SKM-1 treated with dmso at 0.1 percent for 144 hours (cell line): ENCODE results near the gene CENPL.
A peak's percentile ranks its signal among the peaks of the same experiment; 100 is the strongest.
"Not testable (repeated sequence)": the region's sequence is repeated elsewhere in the genome, so short reads cannot be mapped to it uniquely, and the experiment has no call there.

Experiments used
- DNase-seq: peaks from one replicate; lab custom pipeline; 2025; ENCODE audit not compliant: unreplicated experiment; lab: John Stamatoyannopoulos, UW

Gene CENPL, protein sequence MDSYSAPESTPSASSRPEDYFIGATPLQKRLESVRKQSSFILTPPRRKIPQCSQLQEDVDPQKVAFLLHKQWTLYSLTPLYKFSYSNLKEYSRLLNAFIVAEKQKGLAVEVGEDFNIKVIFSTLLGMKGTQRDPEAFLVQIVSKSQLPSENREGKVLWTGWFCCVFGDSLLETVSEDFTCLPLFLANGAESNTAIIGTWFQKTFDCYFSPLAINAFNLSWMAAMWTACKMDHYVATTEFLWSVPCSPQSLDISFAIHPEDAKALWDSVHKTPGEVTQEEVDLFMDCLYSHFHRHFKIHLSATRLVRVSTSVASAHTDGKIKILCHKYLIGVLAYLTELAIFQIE

DNA sequence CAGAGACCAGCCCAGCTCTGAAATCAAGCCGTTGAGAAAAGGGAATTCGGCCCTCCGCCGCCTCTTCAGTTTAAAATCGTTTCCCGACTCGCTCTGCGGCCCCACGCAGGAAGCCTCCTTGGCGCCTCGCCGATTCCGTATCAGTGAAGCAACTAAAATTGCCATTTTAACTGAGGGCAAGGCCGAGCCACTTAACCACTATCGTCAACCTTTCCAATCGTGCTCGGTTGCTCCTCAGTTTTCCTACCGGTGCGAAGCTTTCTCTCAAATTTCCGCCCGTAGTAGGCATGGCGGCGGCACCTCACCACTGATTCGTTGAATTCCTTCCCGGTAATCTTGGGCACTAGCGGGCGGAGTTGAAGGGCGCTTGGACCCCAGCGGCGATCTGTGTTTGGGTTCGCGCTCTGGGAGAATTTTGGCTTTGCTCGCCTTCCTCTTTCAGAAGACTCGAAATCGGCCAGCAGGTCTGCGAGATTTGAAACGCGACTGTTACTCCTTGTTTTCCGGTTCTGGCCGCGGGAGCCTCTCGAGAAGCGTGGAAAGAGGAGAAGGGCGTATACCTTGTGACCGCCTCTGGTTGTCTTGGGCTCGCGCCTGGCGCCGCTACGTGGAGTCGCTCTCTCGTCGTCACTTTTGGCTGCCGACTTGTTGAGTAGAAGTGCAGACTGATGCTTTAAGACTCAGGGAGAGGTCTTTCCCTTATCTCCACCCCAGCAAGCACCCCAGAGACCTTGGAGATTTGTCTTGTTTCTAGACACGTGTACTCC lies at the start of gene CENPL, which contains the start of gene DARS2:
CENPL (minus strand) TSS at position 569 of the 767 bp plus-strand sequence. CDS start 13,584 bp downstream, outside the sequence.
DARS2 (plus strand) TSS at position 359 of the 767 bp plus-strand sequence. CDS start 557 bp downstream, outside the sequence.
- peak; percentile 100 for DNase-seq

DNA sequence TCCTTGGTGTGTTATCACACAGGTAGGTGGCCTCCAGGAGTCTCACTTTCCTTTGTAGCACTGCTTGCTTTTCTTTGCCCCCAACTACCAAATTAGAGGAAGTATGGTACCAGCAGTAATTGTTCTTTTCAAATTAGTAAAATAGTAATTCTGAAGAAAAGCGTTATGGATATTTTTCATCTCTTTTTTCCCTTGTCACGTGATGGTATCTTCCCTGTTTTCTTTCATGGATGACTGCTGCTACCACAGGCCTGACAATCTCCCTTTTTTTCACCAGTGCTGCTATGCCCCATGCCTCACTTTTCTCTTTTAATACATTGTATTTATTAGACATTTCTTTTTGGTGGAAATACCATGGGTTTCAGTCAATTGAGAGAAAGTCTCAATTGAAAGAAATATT lies 46.8 kb upstream of the CENPL start:
- no peak for DNase-seq

DNA sequence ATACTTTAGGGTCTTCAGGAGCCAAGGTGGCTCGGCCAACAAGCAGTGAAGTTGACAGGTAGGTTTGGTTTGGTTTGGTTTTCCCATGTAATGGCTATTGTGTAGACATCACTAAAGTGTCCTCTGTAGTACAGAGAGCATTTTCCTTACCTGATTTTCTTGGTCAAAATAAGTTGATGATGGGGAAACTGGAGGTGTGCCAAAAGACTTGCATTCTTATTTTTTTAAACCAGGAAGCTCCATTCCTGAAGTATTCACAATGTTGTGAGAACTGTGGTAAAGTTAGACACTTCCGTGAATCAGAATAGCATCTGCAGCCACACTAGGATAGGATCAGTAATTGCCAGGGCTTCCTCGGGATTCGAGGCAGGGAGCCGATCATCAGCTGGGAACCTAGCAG lies 46.4 kb upstream of the CENPL start:
- no peak for DNase-seq

DNA sequence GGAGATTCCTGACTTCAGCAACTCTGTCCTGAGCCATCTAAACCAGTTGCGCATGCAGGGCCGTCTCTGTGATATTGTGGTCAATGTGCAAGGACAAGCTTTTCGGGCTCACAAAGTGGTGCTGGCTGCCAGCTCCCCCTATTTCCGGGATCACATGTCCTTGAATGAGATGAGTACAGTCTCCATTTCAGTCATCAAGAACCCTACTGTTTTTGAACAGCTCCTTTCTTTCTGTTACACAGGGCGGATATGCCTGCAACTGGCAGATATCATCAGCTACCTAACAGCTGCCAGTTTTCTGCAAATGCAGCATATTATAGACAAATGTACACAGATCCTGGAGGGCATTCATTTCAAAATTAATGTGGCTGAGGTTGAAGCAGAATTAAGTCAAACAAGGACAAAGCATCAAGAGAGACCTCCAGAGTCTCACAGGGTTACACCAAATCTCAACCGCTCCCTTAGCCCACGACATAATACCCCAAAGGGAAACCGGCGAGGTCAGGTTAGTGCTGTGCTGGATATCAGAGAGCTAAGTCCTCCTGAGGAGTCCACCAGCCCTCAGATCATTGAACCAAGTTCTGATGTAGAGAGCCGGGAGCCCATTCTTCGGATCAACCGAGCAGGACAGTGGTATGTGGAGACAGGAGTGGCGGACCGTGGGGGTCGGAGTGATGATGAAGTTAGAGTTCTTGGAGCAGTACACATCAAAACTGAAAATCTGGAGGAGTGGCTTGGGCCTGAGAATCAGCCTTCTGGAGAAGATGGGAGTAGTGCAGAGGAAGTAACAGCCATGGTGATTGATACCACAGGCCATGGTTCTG lies 45.8 kb upstream of the CENPL start:
- DNase-seq: no peak

DNA sequence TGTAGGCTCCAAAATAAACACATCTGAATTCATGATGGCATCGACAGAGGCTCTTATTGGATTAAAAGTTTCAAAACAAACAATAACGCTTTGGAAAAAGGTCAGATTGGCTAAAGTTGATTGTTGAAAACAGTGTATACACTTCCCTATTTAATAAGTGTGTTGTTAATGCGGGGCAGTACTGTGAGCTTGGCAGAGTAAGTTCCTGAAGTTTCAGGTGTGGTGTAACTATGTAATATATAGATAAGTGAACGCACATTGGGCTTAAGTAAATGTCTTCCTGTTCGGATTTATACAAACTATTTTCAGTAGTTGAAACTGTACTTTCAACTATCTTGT lies 44.3 kb upstream of the CENPL start:
- no peak for DNase-seq

DNA sequence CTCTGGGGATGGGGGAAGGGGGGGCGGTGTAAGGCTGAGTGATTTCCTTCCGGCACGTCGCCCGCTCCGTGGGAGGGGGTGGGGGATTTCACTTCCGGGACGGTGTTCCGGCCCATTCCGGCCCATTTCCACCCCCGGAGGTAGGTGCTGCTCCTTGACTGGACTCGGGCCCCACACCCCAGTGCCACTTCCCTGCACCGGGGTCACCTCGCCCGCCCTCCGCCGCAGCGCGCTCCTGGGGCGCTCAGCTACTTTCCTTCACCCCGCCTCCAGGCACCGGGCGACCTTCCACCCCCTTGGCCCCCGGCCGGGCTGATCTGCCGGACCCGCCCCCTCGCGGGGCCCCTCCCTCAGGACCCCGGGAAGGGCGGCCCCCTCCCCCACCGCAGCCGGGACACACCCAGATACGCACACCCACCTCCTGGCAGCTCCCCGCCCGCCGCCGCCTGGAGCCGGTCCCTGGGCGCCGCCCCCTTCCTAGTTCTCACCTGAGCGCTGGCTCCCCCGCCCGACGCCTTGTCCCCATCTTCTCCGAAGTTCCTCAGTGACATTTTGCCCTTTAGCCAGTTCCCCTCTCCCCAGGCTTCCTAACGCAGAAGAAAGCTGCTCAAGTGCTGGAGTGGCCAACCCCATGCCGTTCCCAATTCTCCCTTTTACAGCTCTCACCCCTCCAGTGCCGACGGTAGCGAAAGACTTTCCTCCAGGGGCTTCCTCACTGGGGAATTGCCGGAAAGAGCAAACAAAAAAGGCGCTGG lies 43.8 kb upstream of the CENPL start, which contains the start of gene ZBTB37:
ZBTB37 (plus strand) TSS at position 115 of the 755 bp plus-strand sequence. CDS start 1,846 bp downstream, outside the sequence.
- peak; percentile 98 for DNase-seq

DNA sequence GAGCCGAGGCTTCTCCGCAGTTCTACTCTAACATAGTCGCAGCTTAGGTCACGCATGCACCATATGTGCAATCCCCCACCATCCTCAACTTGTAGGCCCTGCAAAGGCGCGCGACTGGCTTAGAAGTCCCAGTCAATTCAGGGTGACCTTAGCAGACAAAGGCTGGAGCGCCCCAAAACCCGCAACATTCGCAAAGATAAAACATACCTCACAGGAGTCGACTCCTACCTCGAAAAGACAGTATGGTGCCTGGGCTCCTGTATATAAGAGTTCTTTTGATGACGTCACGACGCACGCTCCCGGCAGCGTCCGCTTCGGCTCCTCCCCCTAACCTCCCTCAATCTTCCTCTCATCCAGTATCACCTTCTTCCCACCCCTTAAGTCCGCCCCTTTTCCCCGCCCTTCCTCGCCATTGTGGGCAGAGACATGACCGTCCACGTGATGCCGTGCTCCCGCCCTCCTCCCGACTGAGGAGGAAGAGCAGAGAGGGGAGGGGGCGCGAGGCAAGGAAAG lies 43.1 kb upstream of the CENPL start, which contains the start of gene GAS5:
GAS5 (minus strand) TSS at position 237 of the 513 bp plus-strand sequence.
- DNase-seq: peak; percentile 100

DNA sequence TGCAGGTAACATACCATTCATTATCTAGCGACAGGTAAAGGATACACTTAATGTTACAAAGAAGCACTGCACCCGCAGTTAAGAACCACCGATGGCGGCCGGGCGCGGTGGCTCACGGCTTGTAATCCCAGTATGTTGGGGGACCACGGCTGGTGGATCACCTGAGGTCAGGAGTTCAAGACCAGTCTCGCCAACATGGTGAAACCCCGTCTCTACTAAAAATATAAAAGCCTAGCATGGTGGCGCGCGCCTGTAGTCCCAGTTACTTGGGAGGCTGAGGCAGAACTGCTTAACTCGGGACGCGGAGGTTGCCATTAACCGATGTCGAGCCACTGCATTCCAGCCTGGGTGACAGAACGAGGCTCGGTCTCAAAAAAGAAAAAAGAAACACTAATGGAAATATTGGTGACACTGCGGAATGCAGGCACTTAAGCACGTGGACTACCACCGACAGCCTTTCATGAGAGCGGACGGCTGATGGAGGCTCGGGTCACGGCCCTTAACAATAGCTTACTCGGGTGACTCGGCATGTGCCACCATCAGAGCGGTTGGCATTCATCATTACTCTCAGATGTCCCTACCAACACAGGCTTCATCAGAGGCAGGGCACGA lies 42.6 kb upstream of the CENPL start:
- no peak for DNase-seq

DNA sequence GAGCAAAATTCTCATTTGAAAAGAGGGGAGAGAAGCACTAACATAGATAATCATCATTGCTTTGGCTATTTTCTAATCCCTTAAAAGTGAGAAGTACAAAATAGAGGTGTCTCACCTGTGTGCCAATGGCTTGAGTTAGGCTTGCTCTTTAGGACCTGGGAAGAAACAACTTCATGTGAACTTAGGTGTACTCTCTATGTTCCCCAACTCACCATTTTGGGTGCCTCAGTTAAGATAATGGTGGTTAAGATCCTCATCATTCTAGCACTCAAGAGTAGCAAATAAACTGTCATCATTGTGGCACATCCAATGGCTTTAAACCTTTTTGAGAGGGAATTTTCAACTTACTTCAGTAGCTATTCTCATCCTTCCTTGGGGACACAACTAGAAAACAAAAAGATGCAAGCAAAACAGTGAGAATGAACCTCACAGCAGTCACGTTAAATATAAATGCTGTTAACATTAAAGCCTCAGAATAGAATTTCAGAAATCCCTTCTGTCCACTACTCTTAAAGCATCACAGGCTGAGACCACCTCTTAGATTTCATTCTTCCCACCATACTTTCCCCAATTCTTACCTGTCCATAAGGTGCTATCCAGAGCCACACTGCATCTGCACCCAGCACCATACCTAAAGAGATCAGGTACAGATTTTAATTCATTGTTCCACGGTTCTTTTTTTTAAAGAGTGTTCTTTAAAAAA lies 41.9 kb upstream of the CENPL start:
- no peak for DNase-seq

DNA sequence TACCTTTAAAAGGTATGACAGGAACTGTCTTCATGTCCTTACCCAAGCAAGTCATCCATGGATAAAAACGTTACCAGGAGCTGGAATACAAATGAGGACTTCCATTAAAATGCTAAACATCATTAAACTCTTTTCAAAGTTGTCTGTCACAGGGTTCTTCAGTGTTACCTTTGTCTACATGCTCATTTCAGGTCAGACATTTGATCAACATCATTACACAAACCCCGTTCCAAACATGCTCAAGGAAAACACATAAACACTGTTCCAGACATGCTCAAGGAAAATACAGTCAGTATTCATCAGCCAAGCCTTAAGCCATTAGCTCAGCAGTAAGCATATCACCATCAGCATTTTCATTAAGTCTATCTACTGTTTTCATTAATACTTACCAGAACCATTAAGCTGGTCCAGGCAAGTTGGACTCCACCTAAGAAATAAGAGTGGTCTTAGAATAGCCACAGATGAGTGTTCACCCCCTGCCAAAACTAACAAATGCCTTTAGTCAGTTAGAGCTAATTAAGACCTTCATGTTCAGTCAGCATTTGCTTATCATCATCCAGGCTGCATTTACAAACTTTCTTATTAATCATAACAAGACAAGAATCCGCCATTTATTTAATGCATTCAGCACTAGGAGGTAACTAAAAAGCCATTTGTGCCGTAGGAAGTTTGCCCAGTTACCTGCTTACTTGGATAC lies 40.9 kb upstream of the CENPL start:
- no peak for DNase-seq

DNA sequence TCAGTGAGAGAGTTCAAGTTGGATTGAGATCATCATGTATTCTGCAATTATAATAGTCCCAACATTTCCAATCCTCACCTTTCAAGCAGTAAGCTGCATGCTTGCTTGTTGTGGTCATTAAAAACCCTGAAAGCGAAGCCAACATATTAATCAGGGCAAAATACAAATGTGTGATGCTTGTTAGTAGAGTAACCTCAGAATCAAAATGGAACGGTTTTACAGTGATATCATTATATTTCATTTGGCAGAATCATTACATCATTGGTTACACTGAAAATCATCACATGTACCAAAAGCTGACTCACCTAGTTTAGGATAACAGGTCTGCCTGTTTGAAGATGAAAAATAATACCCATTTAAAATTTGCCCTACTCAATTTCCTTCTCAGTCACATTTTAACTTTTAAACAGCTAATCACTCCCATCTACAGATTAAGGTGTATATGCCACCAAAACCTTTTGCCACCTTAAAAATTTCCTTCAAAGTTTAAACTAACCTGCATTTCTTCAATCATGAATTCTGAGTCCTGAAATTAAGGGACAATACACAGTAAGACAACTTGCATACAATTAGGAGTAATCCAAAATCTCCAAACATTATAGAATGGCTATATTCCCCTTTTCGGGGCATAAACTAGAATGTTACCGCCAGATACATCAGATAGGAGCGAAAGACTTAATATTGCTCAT lies 39.6 kb upstream of the CENPL start:
- no peak for DNase-seq

DNA sequence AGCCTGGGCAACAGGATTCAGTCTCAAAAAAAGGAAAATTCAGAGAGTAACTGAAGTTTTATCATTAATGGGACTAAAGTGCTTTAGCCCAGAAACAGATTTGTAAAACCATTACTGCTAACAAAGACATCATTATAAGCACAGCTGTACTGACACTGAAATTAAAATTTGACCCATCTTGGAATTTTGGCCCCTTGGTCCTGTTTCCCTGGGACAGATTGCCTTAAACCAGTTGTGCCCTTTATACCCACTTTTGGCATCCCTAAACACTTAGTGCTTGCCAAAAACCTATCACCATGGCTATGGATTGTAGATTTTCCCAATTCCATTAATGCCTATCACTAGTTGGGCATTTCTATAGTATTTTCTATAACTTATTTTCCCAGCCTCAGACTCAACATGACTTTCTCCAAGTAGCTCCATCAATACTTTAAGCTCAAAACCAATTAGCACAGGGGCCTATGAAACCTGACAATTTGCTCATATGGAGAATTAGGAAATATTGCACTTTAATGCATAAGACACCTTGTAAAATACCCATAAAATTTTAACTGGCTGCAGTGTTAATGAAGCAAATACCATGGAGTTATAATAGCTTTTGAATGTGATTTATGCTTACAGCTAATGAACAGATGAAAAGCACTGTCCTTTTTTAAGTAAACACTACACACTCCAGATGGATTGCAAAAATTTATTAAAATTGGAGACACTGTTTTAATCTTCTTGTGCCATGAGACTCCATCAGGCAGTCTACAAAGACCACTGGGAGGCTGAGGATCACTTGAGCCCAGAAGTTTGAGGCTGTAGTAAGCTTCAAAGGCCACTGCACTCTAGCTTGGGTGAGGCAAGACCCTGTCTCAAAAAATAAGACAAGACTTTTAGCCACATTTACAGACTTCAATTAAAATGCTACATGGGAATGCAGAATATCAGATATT lies 38.8 kb upstream of the CENPL start:
- DNase-seq: no peak

DNA sequence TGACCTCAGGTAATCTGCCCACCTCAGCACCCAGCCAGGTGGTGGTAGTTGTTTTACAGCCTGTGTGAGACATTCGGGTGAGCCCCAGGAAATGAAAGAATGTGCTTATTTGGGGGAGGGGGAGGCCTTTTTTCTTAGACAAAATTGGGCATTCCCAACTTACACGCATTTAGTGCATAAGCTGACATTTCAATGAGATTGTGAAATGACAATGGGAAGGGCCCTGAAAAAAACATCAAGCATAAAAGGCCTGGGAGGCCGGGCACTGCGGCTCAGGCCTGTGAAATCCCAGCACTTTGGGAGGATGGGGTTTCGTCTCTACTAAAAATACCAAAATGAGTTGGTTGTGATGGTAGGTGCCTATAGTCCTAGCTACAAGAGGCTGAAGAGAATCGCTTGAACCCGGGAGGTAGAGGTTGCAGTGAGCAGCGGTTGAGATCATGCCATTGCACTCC lies 38.1 kb upstream of the CENPL start:
- no peak for DNase-seq

DNA sequence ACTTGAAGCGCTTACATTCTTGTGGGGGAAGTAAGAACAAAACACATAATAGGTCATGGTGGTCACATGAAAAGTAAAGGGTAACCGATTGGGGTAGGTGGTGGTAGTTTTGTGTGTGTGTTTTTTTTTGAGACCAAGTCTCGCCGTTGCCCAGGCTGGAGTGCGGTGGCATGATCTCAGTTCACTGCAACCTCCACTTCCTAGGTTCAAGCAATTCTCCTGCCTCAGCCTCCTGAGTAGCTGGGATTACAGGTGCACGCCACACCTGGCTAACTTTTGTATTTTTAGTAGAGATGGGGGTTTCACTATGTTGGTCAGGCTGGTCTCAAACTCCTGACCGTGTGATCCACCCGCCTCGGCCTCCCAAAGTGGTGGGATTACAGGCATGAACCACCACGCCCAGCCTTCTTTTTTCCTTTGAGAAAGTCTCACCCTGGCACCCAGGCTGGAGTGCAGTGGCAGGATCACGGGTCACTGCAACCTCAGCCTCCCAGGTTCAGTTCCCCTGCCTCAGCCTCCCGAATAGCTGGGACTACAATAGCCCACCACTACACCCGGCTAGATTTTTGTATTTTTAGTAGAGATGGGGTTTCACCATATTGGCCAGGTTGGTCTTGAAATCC lies 37.6 kb upstream of the CENPL start:
- DNase-seq: not testable (repeated sequence)

DNA sequence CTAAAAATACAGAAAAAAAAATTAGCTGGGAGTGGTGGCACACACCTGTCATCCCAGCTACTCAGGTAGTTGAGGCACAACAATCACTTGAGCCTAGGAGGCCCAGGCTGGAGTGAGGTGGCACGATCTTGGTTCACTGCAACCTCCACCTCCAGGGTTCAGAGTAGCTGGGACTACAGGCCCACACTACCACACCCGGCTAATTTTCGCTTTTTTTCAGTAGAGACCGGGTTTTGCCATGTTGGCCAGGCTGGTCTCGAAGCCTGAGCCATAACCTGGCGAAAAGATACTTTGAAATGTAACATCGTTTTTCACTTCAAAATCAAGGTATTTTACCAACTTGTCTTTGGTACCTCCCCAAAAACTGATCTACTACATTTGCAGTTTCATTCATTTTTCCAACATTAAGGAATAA lies 37.1 kb upstream of the CENPL start:
- DNase-seq: no peak

DNA sequence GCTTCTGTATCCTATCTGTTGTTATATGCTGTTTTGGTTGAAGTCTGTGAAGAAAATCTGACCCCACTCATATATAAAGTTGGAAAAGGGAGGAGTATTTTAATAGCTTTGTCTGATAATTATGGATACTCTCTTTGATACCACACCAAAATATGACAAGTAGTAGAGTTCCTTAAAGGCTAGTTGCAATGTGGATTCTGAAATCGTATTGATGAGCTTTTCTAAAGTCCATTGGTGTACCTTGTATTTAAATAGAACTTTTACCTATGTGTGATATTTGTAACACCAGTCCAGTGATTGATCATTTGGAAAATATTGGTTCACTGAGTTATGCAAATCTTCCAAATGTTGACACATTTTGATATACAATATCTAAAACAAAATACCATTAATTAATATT lies 35.4 kb upstream of the CENPL start:
- no peak for DNase-seq
